CD8-positive, alpha-beta memory T cell (primary cell): ENCODE results near the gene PRR35. TPM values are rescaled to one million over a fixed set of nuclear protein-coding genes. Genes with fewer than 3 reads are reported as not detected.

ENCODE experiments used
- CTCF ChIA-PET: fragments of 350-600 bp; sonication (Branson Sonifier 250); formaldehyde crosslinking; loops from one replicate; lab custom pipeline; 2021; ENCODE audit warnings: antibody characterized with exemption; lab: Charles Lee
- POLR2A ChIA-PET: fragments of 350-600 bp; sonication (Branson Sonifier 250); formaldehyde crosslinking; loops from one replicate; lab custom pipeline; 2021; ENCODE audit warnings: antibody characterized with exemption; lab: Charles Lee
- DNase-seq, 5 donors: peaks; one replicate each; pipeline versions ENCODE4 v3.0.0 to v3.0.0-alpha.2; 2020 to 2022; ENCODE audit warnings: mixed read lengths in 1 of 5
- H3K27ac ChIP-seq: one replicate; pipeline ENCODE4 v1.7.0; 2013; ENCODE audit warnings: low read depth, mild to moderate bottlenecking, low read length, moderate library complexity
- H3K27me3 ChIP-seq: 2 replicates; pipeline ENCODE4 v1.7.0; 2013; ENCODE audit warnings: low read length, mild to moderate bottlenecking; ENCODE audit not compliant: insufficient read depth, poor library complexity, severe bottlenecking
- H3K36me3 ChIP-seq: 2 replicates; pipeline ENCODE4 v1.7.0; 2013; ENCODE audit warnings: mild to moderate bottlenecking, low read length, moderate library complexity; ENCODE audit not compliant: insufficient read depth
- H3K4me1 ChIP-seq: 2 replicates; pipeline ENCODE4 v1.7.0; 2013; ENCODE audit warnings: mild to moderate bottlenecking, low read length, moderate library complexity; ENCODE audit not compliant: insufficient read depth
- H3K4me3 ChIP-seq: 2 replicates; pipeline ENCODE4 v1.7.0; 2013; ENCODE audit warnings: mild to moderate bottlenecking, low read length
- H3K9me3 ChIP-seq: 2 replicates; pipeline ENCODE4 v1.7.0; 2013; ENCODE audit warnings: mild to moderate bottlenecking, low read length
- H3K27ac Mint-ChIP-seq, 8 donors: one replicate each; pipeline ENCODE4 v1.8.0; 2020 to 2021; ENCODE audit warnings: mixed read lengths in 8 of 8, mild to moderate bottlenecking in 6 of 8, inconsistent platforms in 3 of 8, moderate library complexity in 3 of 8
- H3K27me3 Mint-ChIP-seq, 2 donors: one replicate each; pipeline ENCODE4 v1.8.0; 2020 to 2021; ENCODE audit warnings: mixed read lengths in 2 of 2, mild to moderate bottlenecking in 1 of 2, moderate library complexity in 1 of 2
- H3K36me3 Mint-ChIP-seq, 3 donors: one replicate each; pipeline ENCODE4 v1.8.0; 2020 to 2021; ENCODE audit warnings: mixed read lengths in 3 of 3, inconsistent platforms in 1 of 3, mild to moderate bottlenecking in 1 of 3
- H3K4me1 Mint-ChIP-seq, 3 donors: one replicate each; pipeline ENCODE4 v1.8.0; 2020 to 2021; ENCODE audit warnings: mixed read lengths in 3 of 3, inconsistent platforms in 1 of 3, mild to moderate bottlenecking in 1 of 3
- H3K4me3 Mint-ChIP-seq, 7 donors: one replicate each; pipeline ENCODE4 v1.8.0; 2020 to 2021; ENCODE audit warnings: mixed read lengths in 7 of 7, mild to moderate bottlenecking in 6 of 7, moderate library complexity in 4 of 7, inconsistent platforms in 2 of 7
- H3K9me3 Mint-ChIP-seq, 5 donors: one replicate each; pipeline ENCODE4 v1.8.0; 2020 to 2022; ENCODE audit warnings: mixed read lengths in 5 of 5, mild to moderate bottlenecking in 3 of 5, moderate library complexity in 2 of 5, inconsistent platforms in 1 of 5
- polyA plus RNA-seq: library from polyadenylated mRNA; unstranded; fragments of 300-500 nt; fragmentation: Illumina TruSeq; gene quantifications from one replicate; pipeline ENCODE4 v1.2.3, GENCODE V29; 2021
- total RNA-seq, 2 experiments: library from RNA; stranded (reverse); gene quantifications; one replicate each; pipeline ENCODE4 v1.2.3, GENCODE V29; 2021

PRR35 gene
- total and polyA plus RNA-seq, 3 experiments from 2014 or later: not detected

DNA sequence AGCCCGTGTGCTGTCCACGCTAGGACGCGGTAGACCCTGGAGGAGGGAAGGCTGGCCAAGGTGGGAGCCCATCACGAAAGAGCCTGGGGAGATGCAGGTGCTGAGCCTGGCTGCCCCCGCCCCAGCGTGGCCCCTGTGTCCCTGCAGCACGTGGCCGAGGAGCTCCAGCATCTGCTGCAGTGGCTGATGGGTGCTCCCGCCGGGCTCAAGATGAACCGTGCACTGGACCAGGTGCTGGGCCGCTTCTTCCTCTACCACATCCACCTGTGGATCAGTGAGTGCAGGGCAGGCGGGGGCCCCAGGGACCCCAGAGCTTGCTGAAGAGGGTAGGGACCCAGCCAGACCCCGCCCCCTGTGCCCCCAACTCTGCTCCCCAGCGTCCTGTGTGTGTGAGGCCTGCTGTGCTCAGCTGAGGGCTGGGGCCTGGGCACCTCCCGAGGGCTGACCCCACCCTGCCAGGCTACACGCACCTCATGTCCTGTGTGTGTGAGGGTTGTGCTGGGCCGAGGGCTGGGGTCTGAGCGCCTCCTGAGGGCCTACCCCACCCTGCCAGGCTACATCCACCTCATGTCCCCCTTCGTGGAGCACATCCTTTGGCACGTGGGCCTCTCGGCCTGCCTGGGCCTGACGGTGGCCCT, 18.2 kb downstream of the PRR35 start:
- Mint-ChIP-seq H3K4me3 (no peak overlapping the region), H3K4me1 (peaks cover 0 to 4% (median 0%) of the 10 kb centered on the region in 3 donors), H3K27me3 (no peaks in the 10 kb centered on the region), H3K9me3 (no peaks in the 10 kb centered on the region), H3K36me3 (peaks cover 0 to 7% (median 0%) of the 10 kb centered on the region in 3 donors), H3K27ac (no peak overlapping the region)
- Histone ChIP-seq H3K27ac (no peak overlapping the region), H3K27me3 (no peaks in the 10 kb centered on the region), H3K4me1 (no peaks in the 10 kb centered on the region), H3K36me3 (no peaks in the 10 kb centered on the region), H3K9me3 (no peaks in the 10 kb centered on the region), H3K4me3 (no peak overlapping the region)
- no peak for DNase-seq
- ChIA-PET POLR2A (no interaction called here), CTCF (interaction anchor here (1.0 to 1.1 kb wide), 3 partner anchors 10 to 142 kb away, joined by 3 to 7 read pairs (median 5); no protein-coding TSS in a partner anchor)

DNA sequence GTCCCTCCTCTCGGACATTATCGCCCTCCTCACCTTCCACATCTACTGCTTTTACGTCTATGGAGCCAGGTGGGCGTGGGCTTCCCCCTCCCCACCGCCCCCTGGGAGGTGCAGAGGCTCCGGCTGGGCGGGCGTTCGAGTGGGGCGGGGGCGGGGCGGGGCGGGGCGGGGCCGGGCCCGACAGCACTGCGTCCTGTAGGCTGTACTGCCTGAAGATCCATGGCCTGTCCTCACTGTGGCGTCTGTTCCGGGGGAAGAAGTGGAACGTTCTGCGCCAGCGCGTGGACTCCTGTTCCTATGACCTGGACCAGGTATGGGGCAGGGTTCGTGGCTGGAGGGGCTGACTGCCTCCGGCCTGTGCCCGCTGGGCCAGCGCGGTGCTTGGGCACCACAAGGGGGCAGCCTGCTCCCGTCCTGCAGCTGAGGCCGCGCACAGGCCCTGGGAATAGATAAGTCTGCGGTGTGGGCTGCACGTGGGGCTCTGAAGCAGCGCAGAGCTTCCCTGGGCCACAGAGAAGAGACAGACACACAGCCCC, 18.7 kb downstream of the PRR35 start:
- no peaks in the 10 kb centered on the region for H3K36me3 ChIP-seq

DNA sequence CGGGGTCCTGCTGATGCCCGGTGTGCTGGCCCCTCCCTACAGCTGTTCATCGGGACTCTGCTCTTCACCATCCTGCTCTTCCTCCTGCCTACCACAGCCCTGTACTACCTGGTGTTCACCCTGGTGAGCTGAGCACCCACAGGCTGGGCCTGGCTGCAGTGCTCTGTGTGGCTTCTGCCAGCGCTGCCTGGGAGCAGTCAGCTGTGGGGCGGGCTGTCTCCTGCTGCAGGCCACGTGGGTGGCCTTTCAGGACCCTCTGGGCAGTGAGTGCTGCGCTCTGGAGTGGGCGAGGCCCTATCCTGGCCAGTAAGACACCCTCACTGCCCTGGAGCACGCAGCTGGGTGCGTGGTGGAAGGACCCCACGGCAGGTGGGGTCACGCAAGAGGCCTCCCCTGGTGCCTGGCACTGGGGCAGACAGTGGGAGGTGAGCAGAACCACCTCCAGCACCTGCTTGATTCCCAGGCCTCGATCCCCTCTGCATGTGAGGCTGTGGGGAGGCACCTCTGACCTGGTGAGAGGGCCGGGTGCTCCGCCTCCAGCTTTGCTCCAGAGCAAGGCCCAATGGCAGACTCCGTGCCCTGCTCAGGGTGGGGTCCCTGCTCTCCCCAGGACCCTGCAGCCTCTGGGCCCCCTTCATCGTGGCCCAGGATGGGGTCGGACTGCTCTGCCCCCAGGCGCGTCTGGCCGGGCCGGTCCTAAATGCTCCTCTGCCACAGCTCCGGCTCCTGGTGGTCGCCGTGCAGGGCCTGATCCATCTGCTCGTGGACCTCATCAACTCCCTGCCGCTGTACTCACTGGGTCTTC, 20.1 kb downstream of the PRR35 start:
- ChIA-PET CTCF (interaction anchor here (1.1 kb wide), 1 partner anchor 30 kb away, joined by 4 read pairs; no protein-coding TSS in a partner anchor), POLR2A (no interaction called here)
- H3K4me1 ChIP-seq: no peaks in the 10 kb centered on the region
- no peak overlapping the region for H3K4me3 Mint-ChIP-seq
- peaks cover 0 to 2% (median 0%) of the 10 kb centered on the region in 3 donors for H3K36me3 Mint-ChIP-seq
- H3K27ac Mint-ChIP-seq: no peak overlapping the region
- DNase-seq: no peak
- no peaks in the 10 kb centered on the region for H3K27me3 ChIP-seq
- no peaks in the 10 kb centered on the region for H3K36me3 ChIP-seq
- H3K27me3 Mint-ChIP-seq: no peaks in the 10 kb centered on the region
- H3K4me1 Mint-ChIP-seq: peaks cover 0 to 4% (median 0%) of the 10 kb centered on the region in 3 donors
- H3K9me3 ChIP-seq: no peaks in the 10 kb centered on the region
- no peak overlapping the region for H3K27ac ChIP-seq
- H3K4me3 ChIP-seq: no peak overlapping the region
- H3K9me3 Mint-ChIP-seq: no peaks in the 10 kb centered on the region

More for the DNA sequence above, 18.7 kb downstream of the PRR35 start:
- Histone ChIP-seq H3K4me3 (no peak overlapping the region), H3K4me1 (no peaks in the 10 kb centered on the region), H3K27me3 (no peaks in the 10 kb centered on the region), H3K27ac (no peak overlapping the region), H3K9me3 (no peaks in the 10 kb centered on the region)
- peaks cover 0 to 4% (median 0%) of the 10 kb centered on the region in 3 donors for H3K4me1 Mint-ChIP-seq
- POLR2A ChIA-PET: no interaction called here
- CTCF ChIA-PET: interaction anchor here (0.7 to 1.1 kb wide), 4 partner anchors 10 to 141 kb away, joined by 3 to 7 read pairs (median 5); no protein-coding TSS in a partner anchor
- H3K27ac Mint-ChIP-seq: no peak overlapping the region
- no peaks in the 10 kb centered on the region for H3K9me3 Mint-ChIP-seq
- peak; percentile 36 to 74 (median 50) for DNase-seq
- no peaks in the 10 kb centered on the region for H3K27me3 Mint-ChIP-seq
- peaks cover 0 to 7% (median 0%) of the 10 kb centered on the region in 3 donors for H3K36me3 Mint-ChIP-seq
- peak overlapping the region in 2 of 7 donors; percentile 18 to 39 for H3K4me3 Mint-ChIP-seq

DNA sequence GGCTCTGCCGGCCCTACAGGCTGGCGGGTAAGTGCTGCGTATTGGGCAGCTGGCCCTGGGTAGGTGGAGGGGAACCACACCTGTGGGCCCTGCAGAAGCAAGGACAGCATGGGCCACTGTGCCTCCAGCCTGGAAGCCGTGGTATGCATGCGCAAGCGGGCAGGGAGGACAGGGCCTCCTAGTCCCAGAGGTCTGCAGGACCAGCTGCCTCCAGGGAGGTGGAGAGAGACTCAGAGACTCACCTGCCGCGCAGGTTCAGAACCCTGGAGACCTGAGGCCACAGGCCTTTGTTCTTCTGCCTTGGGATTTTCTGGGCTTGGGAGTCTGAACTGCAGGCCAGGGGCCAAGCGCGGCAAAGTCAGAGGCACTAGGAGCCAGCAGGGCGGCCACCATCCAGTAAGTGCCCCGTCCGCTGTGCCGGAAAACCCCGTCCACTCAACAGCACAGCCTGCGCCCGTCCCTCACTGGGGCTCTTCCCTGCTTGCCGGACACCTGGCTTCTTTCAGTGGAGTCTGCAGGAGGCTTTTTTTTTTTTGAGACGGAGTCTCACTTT, 20.8 kb downstream of the PRR35 start:
- H3K27me3 ChIP-seq: no peaks in the 10 kb centered on the region
- DNase-seq: no peak
- no peaks in the 10 kb centered on the region for H3K36me3 ChIP-seq
- no peak overlapping the region for H3K27ac ChIP-seq
- Mint-ChIP-seq H3K27me3 (peaks cover 0 to 2% of the 10 kb centered on the region in 2 donors), H3K4me1 (peaks cover 0 to 4% (median 0%) of the 10 kb centered on the region in 3 donors), H3K9me3 (no peaks in the 10 kb centered on the region), H3K27ac (peak overlapping the region in 1 of 8 donors; percentile 42), H3K36me3 (peaks cover 0 to 2% (median 0%) of the 10 kb centered on the region in 3 donors), H3K4me3 (no peak overlapping the region)
- POLR2A ChIA-PET: no interaction called here
- H3K4me1 ChIP-seq: no peaks in the 10 kb centered on the region
- CTCF ChIA-PET: interaction anchor here (1.1 to 1.3 kb wide), 2 partner anchors 20 to 29 kb away, joined by 4 read pairs; no protein-coding TSS in a partner anchor
- no peaks in the 10 kb centered on the region for H3K9me3 ChIP-seq
- H3K4me3 ChIP-seq: no peak overlapping the region

DNA sequence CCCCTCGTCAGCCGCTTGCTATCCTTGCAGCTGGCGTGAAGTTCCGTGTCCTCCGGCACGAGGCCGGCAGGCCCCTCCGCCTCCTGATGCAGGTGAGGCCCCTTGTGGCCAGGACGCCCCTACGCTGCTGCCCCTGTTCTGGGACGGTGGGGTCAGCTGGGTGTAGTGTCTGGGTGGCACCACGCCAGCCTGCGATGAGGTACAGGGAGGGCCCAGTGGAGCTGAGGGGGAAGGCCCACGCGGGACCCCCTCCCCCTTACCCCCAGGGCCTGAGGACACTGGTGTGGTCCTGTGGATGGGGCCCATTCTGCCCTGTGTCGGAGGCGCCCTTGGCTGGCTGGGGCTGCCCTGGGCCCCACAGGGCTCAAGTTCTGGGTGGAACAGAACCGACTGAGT, 22.0 kb downstream of the PRR35 start:
- Mint-ChIP-seq H3K4me1 (peaks cover 0 to 4% (median 0%) of the 10 kb centered on the region in 3 donors), H3K36me3 (no peaks in the 10 kb centered on the region), H3K27ac (no peak overlapping the region), H3K27me3 (peaks cover 0 to 2% of the 10 kb centered on the region in 2 donors), H3K4me3 (no peak overlapping the region), H3K9me3 (no peaks in the 10 kb centered on the region)
- no peaks in the 10 kb centered on the region for H3K9me3 ChIP-seq
- DNase-seq: no peak
- CTCF ChIA-PET: interaction anchor here (1.3 kb wide), 1 partner anchor 19 kb away, joined by 4 read pairs; no protein-coding TSS in a partner anchor
- POLR2A ChIA-PET: no interaction called here
- H3K4me3 ChIP-seq: no peak overlapping the region
- H3K4me1 ChIP-seq: peaks cover 4% of the 10 kb centered on the region
- H3K27ac ChIP-seq: no peak overlapping the region
- no peaks in the 10 kb centered on the region for H3K36me3 ChIP-seq
- H3K27me3 ChIP-seq: no peaks in the 10 kb centered on the region

DNA sequence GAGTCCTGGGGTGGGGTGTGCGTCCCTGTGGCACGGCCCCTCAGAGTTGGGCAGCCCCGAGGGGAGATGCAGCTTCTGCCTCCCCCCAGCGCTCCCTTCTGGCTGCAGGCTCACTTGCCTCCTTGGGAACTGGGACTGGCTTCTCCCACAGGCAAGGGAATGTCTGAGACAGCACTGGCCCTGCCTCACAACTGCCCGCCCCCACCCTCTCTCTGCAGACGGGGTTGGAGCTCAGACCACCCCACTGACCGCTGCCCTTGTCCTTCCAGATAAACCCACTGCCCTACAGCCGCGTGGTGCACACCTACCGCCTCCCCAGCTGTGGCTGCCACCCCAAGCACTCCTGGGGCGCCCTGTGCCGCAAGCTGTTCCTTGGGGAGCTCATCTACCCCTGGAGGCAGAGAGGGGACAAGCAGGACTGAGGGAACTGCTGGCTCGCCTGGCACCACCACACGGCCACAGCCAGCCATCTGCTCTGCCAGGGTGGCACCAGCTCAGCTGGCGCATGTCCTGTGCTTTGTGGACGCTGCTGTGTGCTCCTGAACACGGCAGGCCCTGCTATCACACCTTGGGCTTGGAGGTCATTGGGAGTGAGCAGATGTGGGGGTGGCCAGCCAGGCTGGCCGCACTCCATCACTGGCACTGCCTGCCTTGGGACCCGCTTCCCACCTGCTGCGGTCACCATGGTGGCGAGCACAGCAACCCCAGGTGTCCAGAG, 22.6 kb downstream of the PRR35 start:
- H3K27me3 ChIP-seq: no peaks in the 10 kb centered on the region
- H3K9me3 ChIP-seq: no peaks in the 10 kb centered on the region
- CTCF ChIA-PET: no interaction called here
- H3K27ac Mint-ChIP-seq: no peak overlapping the region
- H3K4me3 Mint-ChIP-seq: no peak overlapping the region
- peaks cover 0 to 2% of the 10 kb centered on the region in 2 donors for H3K27me3 Mint-ChIP-seq
- DNase-seq: no peak
- H3K36me3 ChIP-seq: no peaks in the 10 kb centered on the region
- H3K4me3 ChIP-seq: no peak overlapping the region
- no peak overlapping the region for H3K27ac ChIP-seq
- no peaks in the 10 kb centered on the region for H3K9me3 Mint-ChIP-seq
- POLR2A ChIA-PET: no interaction called here
- no peaks in the 10 kb centered on the region for H3K36me3 Mint-ChIP-seq
- peaks cover 10% of the 10 kb centered on the region for H3K4me1 ChIP-seq
- peaks cover 0 to 8% (median 3%) of the 10 kb centered on the region in 3 donors for H3K4me1 Mint-ChIP-seq

DNA sequence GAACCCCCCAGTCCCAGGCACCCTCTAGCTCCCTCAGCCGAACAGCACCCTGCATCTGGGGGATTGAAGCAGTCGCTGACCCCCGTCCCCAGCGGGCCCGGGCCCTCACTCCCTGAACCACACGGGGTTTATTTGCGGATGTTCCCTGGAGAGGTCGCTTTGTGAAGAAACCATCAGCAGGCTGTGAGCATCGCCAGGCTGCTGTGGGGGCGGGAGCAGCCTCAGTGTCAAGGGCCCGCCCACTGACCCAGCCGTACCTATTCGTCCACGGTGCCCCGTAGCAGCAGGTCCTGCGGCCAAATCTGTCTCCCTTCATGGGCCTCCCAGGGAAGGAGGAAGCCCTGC, 23.2 kb downstream of the PRR35 start:
- Histone ChIP-seq H3K36me3 (no peaks in the 10 kb centered on the region), H3K4me1 (peaks cover 16% of the 10 kb centered on the region), H3K27me3 (no peaks in the 10 kb centered on the region), H3K4me3 (no peak overlapping the region), H3K27ac (no peak overlapping the region), H3K9me3 (no peaks in the 10 kb centered on the region)
- H3K4me1 Mint-ChIP-seq: peaks cover 0 to 14% (median 5%) of the 10 kb centered on the region in 3 donors
- no peaks in the 10 kb centered on the region for H3K36me3 Mint-ChIP-seq
- CTCF ChIA-PET: no interaction called here
- H3K27me3 Mint-ChIP-seq: peaks cover 0 to 2% of the 10 kb centered on the region in 2 donors
- no peak overlapping the region for H3K27ac Mint-ChIP-seq
- no peak overlapping the region for H3K4me3 Mint-ChIP-seq
- no peak for DNase-seq
- POLR2A ChIA-PET: interaction anchor here (0.6 kb wide), 1 partner anchor 25 kb away, joined by 3 read pairs; no protein-coding TSS in a partner anchor
- no peaks in the 10 kb centered on the region for H3K9me3 Mint-ChIP-seq
